Astrocyte of the cerebellum (primary cell): ENCODE data around the gene DMC1.

Experiments
- DNase-seq: peaks from one replicate; pipeline ENCODE4 v3.0.0-alpha.2; 2011; ENCODE audit warnings: low read depth
- H3K4me3 ChIP-seq: 2 replicates; pipeline ENCODE4 v1.5.1; 2011; ENCODE audit warnings: mild to moderate bottlenecking, low read depth, low read length, moderate library complexity
- CTCF ChIP-seq: IDR thresholded peaks from 2 replicates; pipeline ENCODE4 v1.5.1; 2012; ENCODE audit warnings: low read length, low read depth, moderate library complexity, mild to moderate bottlenecking; ENCODE audit errors: missing control alignments
- in situ Hi-C: cut with HindIII; loops from 2 replicates; pipeline ENCODE4 v1.10.0; 2017; ENCODE audit warnings: low sequenced_read_pairs

Gene DMC1

DNA sequence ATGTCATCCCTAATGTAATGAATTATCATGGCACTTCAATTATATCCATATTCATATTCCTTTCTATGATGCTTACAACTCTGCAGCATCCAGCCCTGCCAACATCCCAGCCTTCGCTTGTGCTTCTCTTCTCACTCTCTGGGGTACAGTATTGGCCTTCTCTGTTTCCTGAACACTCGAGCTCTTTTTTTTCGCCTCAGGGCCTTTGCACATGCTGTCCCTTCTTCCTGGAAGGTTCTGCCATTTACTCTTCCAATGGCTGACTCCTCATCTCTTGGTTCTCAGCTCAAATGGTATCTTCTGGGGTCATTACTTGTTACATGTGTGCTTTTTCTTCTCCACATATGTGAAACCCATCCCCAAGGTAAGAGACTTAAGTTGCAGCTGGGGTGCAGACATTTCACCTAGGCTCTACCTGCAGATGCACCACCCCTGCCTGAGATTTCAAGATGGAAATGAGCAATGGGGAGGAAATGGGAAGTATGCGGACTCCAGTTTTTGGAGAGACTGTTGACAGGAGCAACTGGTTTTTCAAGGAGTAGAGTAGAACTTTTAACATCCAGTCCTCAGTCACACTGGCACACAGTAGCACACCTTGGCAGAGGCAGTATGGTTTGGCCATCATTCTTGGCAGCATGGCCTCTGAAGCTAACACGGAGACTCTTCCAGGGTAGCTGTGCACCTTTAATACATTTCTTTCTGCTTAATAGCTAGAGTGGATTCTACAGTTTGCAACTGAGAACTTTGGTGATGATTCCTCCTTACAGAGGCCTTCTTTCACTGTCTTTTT, 42.4 kb upstream of the DMC1 start:
- in situ Hi-C loops = no loop called here
- no peak for DNase-seq
- no peak for TF ChIP-seq CTCF
- no peak overlapping the region for H3K4me3 ChIP-seq

DNA sequence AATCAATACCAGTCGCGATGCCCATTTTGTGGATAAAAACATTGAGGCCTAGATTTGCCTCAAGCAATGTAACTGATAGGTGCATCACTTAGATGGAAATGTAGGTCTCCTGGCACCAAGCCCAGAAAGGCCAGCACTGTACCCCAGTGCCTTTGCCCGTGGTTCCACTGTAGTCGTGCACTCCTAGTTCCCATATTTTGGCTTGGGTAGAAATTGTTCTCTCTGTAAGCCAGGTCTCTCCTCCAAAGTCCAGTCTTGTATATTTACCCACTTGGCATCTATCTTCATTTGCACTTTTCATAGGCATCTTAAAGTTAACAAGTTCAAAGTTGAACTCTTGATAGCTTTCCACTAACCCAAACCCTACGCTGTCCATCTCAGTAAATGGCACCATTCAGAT, 41.6 kb upstream of the DMC1 start:
- in situ Hi-C loops = no loop called here
- TF ChIP-seq CTCF = no peak

DNA sequence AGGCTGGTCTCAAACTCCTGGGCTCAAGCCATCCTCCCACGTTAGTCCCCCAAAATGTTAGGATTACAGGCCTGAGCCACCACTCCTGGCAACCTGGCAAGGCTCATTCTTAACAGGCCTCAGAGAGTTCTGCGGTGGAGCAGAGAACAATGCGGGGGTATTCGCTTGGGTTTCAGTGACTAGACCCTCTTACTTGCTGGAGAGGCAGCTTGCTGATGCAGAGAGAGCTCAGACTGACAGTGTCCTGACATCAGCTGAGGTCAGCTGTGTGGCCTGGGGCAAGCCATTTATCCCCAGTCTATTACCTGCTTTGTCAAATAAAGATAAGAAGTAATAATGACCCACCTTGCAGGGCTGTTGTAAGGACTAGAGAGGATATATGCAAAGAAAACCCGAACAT, 40.3 kb upstream of the DMC1 start:
- TF ChIP-seq CTCF = no peak
- no peak for DNase-seq
- no peak overlapping the region for H3K4me3 ChIP-seq
- in situ Hi-C loops = no loop called here

More for the DNA sequence above, 41.6 kb upstream of the DMC1 start:
- H3K4me3 ChIP-seq = no peak overlapping the region
- no peak for DNase-seq

DNA sequence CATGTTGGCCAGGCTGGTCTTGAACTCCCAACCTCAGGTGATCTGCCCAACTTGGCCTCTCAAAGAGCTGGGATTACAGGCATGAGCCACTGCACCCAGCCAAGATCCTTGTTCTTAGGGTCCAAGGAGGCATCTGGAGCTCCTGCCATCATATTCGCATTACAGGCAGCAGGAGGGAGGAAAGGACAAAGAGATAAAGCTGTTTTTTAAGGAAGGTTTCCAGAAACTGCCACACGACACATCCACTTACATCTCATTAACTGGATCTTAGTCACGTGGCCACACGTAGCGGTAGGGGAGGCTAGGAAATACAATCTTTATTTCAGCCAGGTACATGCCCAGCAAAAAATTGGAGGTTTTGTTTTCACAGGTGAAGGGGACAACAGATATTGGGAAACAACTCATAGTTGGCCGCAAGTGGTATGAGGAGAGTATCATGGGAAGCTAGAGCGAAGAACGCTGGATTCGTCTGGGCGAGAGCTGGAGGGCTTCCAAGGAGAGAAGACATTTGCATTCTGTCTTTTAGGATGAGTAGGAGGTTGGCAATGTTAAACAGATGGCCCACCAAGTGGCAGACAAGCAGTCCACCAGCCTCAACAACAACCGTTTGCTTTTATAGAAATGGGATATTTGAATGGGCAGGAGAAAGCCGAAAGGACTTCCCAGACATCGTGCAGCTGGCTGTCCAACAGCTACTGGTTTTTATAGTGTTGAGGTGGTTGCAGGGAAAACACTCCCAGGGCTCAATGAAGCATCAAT, 39.2 kb upstream of the DMC1 start:
- in situ Hi-C loops = no loop called here
- H3K4me3 ChIP-seq = no peak overlapping the region
- no peak for TF ChIP-seq CTCF
- DNase-seq = no peak

DNA sequence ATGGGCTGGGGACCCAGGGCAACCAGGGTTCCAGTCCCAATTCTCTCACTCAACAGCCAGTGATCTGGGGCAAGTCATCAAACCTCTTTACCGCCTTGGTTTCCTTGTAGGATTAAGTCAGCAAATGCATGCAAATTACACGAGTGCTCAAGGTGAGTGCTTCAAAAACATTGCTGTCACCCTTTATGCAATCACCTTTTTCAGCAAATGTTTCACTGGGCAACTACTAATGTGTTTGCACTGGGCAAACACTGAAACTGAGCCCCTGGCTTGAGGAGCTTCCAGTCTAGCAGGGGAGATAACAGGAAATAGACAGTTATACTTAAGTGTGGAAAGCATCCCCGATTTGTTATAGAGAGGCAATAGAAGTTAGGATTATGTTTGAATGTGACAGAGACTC, 37.7 kb upstream of the DMC1 start:
- TF ChIP-seq CTCF = no peak
- in situ Hi-C loops = no loop called here
- no peak for DNase-seq
- H3K4me3 ChIP-seq = no peak overlapping the region

- TF ChIP-seq CTCF = no peak
- in situ Hi-C loops = no loop called here
- no peak overlapping the region for H3K4me3 ChIP-seq
- DNase-seq = no peak
Observed at GRCh38 chr22:38602166-38602565, 32.2 kb upstream of the DMC1 start.
